Frontal cortex (tissue), 4 donors: ENCODE measurements around the gene RASAL2. TPM values are rescaled to one million over a fixed set of nuclear protein-coding genes. Genes with fewer than 3 reads are reported as not detected.
A peak's percentile ranks its signal among the peaks of the same experiment; 100 is the strongest.
"Not testable (repeated sequence)": the region's sequence is repeated elsewhere in the genome, so short reads cannot be mapped to it uniquely, and the experiment has no call there.

Source experiments
- DNase-seq, 2 donors: peaks; one replicate each; pipeline ENCODE4 v3.0.0; 2012; ENCODE audit warnings: low spot score in 2 of 2
- FAIRE-seq: peaks from 2 replicates; lab custom pipeline; 2012; peaks lifted over from hg19 to GRCh38; lab: Jason Lieb, UNC
- total RNA-seq: library from RNA; depleted of rRNA; stranded (reverse); fragments of >200 nt; gene quantifications from one replicate; pipeline ENCODE4 v1.2.3, GENCODE V29; 2014
- donor health status: control.
- donor health status: control.
- donor health status: control.

RASAL2 gene
- total RNA-seq, 1 donor from 2014 or later = 28.9 TPM

- FAIRE-seq (no peak), DNase-seq (no peak)
Observed at GRCh38 chr1:178150610-178151009, 56.7 kb downstream of the RASAL2 start.

- DNase-seq (no peak), FAIRE-seq (no peak)
Observed at GRCh38 chr1:178151831-178152230, 57.9 kb downstream of the RASAL2 start.

- DNase-seq = no peak
- no peak for FAIRE-seq
Observed at GRCh38 chr1:178155481-178156255, 61.8 kb downstream of the RASAL2 start.

GRCh38 chr1:178160736-178161475, 67.0 kb downstream of the RASAL2 start:
- FAIRE-seq = no peak

GRCh38 chr1:178161516-178161915, 67.6 kb downstream of the RASAL2 start:
- DNase-seq (no peak), FAIRE-seq (no peak)

More at GRCh38 chr1:178160736-178161475, 67.0 kb downstream of the RASAL2 start:
- no peak for DNase-seq

- DNase-seq (no peak), FAIRE-seq (no peak)
Observed at GRCh38 chr1:178165196-178165595, 71.3 kb downstream of the RASAL2 start.

- FAIRE-seq = peak; percentile 10
Observed at GRCh38 chr1:178166429-178167024, 72.6 kb downstream of the RASAL2 start.

GRCh38 chr1:178168536-178168935, 74.6 kb downstream of the RASAL2 start:
- FAIRE-seq = no peak

More at GRCh38 chr1:178166429-178167024, 72.6 kb downstream of the RASAL2 start:
- no peak for DNase-seq

GRCh38 chr1:178169649-178170048, 75.7 kb downstream of the RASAL2 start:
- no peak for DNase-seq
- no peak for FAIRE-seq

More at GRCh38 chr1:178168536-178168935, 74.6 kb downstream of the RASAL2 start:
- no peak for DNase-seq

GRCh38 chr1:178172939-178173338, 79.0 kb downstream of the RASAL2 start:
- FAIRE-seq = no peak

GRCh38 chr1:178174539-178174938, 80.6 kb downstream of the RASAL2 start:
- DNase-seq (no peak), FAIRE-seq (no peak)

More at GRCh38 chr1:178172939-178173338, 79.0 kb downstream of the RASAL2 start:
- DNase-seq = no peak

- DNase-seq (no peak), FAIRE-seq (no peak)
Observed at GRCh38 chr1:178180405-178180804, 86.5 kb downstream of the RASAL2 start.

- DNase-seq (no peak), FAIRE-seq (no peak)
Observed at GRCh38 chr1:178183796-178184195, 89.9 kb downstream of the RASAL2 start.

- no peak for DNase-seq
- no peak for FAIRE-seq
Observed at GRCh38 chr1:178188306-178188705, 94.4 kb downstream of the RASAL2 start.

GRCh38 chr1:178189814-178190213, 95.9 kb downstream of the RASAL2 start:
- FAIRE-seq = no peak
- peak; percentile 1 to 8 for DNase-seq

- FAIRE-seq = no peak
Observed at GRCh38 chr1:178190881-178191280, 97.0 kb downstream of the RASAL2 start.

GRCh38 chr1:178192686-178193085, 98.8 kb downstream of the RASAL2 start:
- peak; percentile 1 to 15 for DNase-seq
- no peak for FAIRE-seq

More at GRCh38 chr1:178190881-178191280, 97.0 kb downstream of the RASAL2 start:
- DNase-seq = no peak

GRCh38 chr1:178196631-178197030, 102.7 kb downstream of the RASAL2 start:
- FAIRE-seq (no peak), DNase-seq (no peak)

GRCh38 chr1:178202095-178202494, 108.2 kb downstream of the RASAL2 start:
- not testable (repeated sequence) for FAIRE-seq, DNase-seq

- DNase-seq, FAIRE-seq: not testable (repeated sequence)
Observed at GRCh38 chr1:178202546-178202945, 108.6 kb downstream of the RASAL2 start.
